SK-N-SH (cell line): ENCODE results near the gene EPOP.

Source experiments
- CTCF ChIP-seq: fragments of 200-600 bp; sonication (generic); IDR thresholded peaks from 2 replicates; pipeline ENCODE4 v1.6.1; 2017; ENCODE audit warnings: antibody characterized with exemption, mild to moderate bottlenecking, moderate library complexity
- EP300 ChIP-seq, 2 experiments: IDR thresholded peaks; 2 replicates each; pipeline versions ENCODE4 v1.4.0 to v1.6.1; 2012; ENCODE audit warnings: borderline replicate concordance in 1 of 2, low read depth in 1 of 2, low read length in 1 of 2
- EZH2phosphoT487 ChIP-seq: fragments of 200-600 bp; sonication (generic); IDR thresholded peaks from 2 replicates; pipeline ENCODE4 v1.6.1; 2017; ENCODE audit warnings: low read depth, mixed run types, mild to moderate bottlenecking, antibody characterized with exemption, moderate library complexity, borderline replicate concordance
- GATA2 ChIP-seq: sonication (generic); formaldehyde crosslinking; IDR thresholded peaks from 2 replicates; pipeline ENCODE4 v1.5.0; 2020; ENCODE audit warnings: mild to moderate bottlenecking, missing genetic modification reagents
- NFIC ChIP-seq: IDR thresholded peaks from 2 replicates; pipeline ENCODE4 v1.4.0; 2012; ENCODE audit warnings: borderline replicate concordance
- POLR2AphosphoS5 ChIP-seq: IDR thresholded peaks from 2 replicates; pipeline ENCODE4 v1.6.1; 2012; ENCODE audit warnings: low read depth, low read length
- RAD21 ChIP-seq: IDR thresholded peaks from 2 replicates; pipeline ENCODE4 v1.6.1; 2012; ENCODE audit warnings: mild to moderate bottlenecking, low read length
- RFX5 ChIP-seq: IDR thresholded peaks from 2 replicates; pipeline ENCODE4 v1.6.1; 2012; ENCODE audit warnings: mild to moderate bottlenecking, improper control_type of control experiment, low read length
- TF ChIP-seq, protein P1 (sequence below): fragments of 150-350 bp; IDR thresholded peaks from 2 replicates; pipeline ENCODE4 v1.6.1; 2017; ENCODE audit warnings: antibody characterized with exemption, low read length, low read depth, borderline replicate concordance

GRCh38 chr17:38702166-38702915, 27.6 kb upstream of the EPOP start:
- TF ChIP-seq NFIC (0 out of 2 replicates have a peak, but pooled peaks have one; percentile 4), EP300 (IDR thresholded peaks at IDR 0.05; ENCODE audit: borderline replicate concordance in 1 of 2, low read depth in 1 of 2, low read length in 1 of 2) (peak in 1 of 2 experiments; percentile 26; a peak in 1 of 4 replicates), GATA2 (CRISPR knock-in tag) (no peak), CTCF (no peak), RAD21 (no peak), POLR2AphosphoS5 (peak; percentile 73), RFX5 (no peak), EZH2phosphoT487 (no peak)
- TF ChIP-seq, protein P1, sequence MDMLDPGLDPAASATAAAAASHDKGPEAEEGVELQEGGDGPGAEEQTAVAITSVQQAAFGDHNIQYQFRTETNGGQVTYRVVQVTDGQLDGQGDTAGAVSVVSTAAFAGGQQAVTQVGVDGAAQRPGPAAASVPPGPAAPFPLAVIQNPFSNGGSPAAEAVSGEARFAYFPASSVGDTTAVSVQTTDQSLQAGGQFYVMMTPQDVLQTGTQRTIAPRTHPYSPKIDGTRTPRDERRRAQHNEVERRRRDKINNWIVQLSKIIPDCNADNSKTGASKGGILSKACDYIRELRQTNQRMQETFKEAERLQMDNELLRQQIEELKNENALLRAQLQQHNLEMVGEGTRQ = no peak
